H1 (cell line): Measurements from ENCODE around the gene ANKRD11. TPM values are rescaled to one million over a fixed set of nuclear protein-coding genes. Genes with fewer than 3 reads are reported as not detected.

Experiments used
- CTCF ChIA-PET: fragments of 300-600 bp; sonication (Branson Sonifier 250); formaldehyde crosslinking; loops from one replicate; lab custom pipeline; 2021; ENCODE audit not compliant: partially characterized antibody; lab: Charles Lee
- POLR2A ChIA-PET: fragments of 300-600 bp; sonication (Branson Sonifier 250); formaldehyde crosslinking; loops from one replicate; lab custom pipeline; 2021; ENCODE audit warnings: inconsistent platforms; ENCODE audit not compliant: partially characterized antibody; lab: Charles Lee
- DNase-seq, 2 experiments: peaks; one replicate each; pipeline versions ENCODE4 v3.0.0 to v3.0.0-alpha.2; 2010 to 2022; ENCODE audit warnings: low spot score in 2 of 2, low read depth in 1 of 2, mixed read lengths in 1 of 2
- FAIRE-seq: peaks from 2 replicates; lab custom pipeline; 2011; peaks lifted over from hg19 to GRCh38; lab: Jason Lieb, UNC
- H2AFZ ChIP-seq: 2 replicates; pipeline ENCODE4 v1.8.1; 2012; ENCODE audit warnings: low read length, inconsistent platforms
- H2AK5ac ChIP-seq: 2 replicates; pipeline ENCODE4 v1.6.1; 2013; ENCODE audit warnings: low read depth, low read length
- H2BK120ac ChIP-seq: replicated peaks from 2 replicates; pipeline ENCODE3; 2013; ENCODE audit warnings: low read depth, low read length, inconsistent platforms
- H2BK12ac ChIP-seq: 2 replicates; pipeline ENCODE4 v1.6.1; 2013; ENCODE audit warnings: low read depth, low read length
- H2BK15ac ChIP-seq: 2 replicates; pipeline ENCODE4 v1.6.1; 2013; ENCODE audit warnings: low read length
- H2BK20ac ChIP-seq: 2 replicates; pipeline ENCODE4 v1.6.1; 2013; ENCODE audit warnings: low read length
- H2BK5ac ChIP-seq: 2 replicates; pipeline ENCODE4 v1.6.1; 2013; ENCODE audit warnings: low read depth, low read length
- H3K14ac ChIP-seq: 2 replicates; pipeline ENCODE4 v1.6.1; 2013; ENCODE audit warnings: inconsistent platforms; ENCODE audit not compliant: insufficient read length
- H3K18ac ChIP-seq: 2 replicates; pipeline ENCODE4 v1.6.1; 2013; ENCODE audit warnings: low read length; ENCODE audit errors: extremely low read depth
- H3K23ac ChIP-seq: 2 replicates; pipeline ENCODE4 v1.6.1; 2013; ENCODE audit warnings: inconsistent platforms; ENCODE audit not compliant: insufficient read length
- H3K23me2 ChIP-seq: 2 replicates; pipeline ENCODE4 v1.6.1; 2013; ENCODE audit warnings: low read depth, low read length
- H3K27ac ChIP-seq: 2 replicates; pipeline ENCODE4 v1.6.1; 2011; ENCODE audit warnings: low read depth, low read length, inconsistent platforms
- H3K27me3 ChIP-seq, 4 experiments: replicated peaks in 1 of 4; 1 replicate in 1 of 4; 2 replicates in 3 of 4; pipeline versions ENCODE4 v1.6.1 to v1.8.1; 2011 to 2013; ENCODE audit warnings: low read length in 3 of 4, mild to moderate bottlenecking in 3 of 4, inconsistent platforms in 2 of 4, mixed read lengths in 2 of 4, moderate library complexity in 1 of 4; ENCODE audit not compliant: control insufficient read depth in 3 of 4, insufficient read depth in 3 of 4; ENCODE audit errors: extremely low read depth in 1 of 4
- H3K36me3 ChIP-seq, 4 experiments: 2 replicates each; pipeline versions ENCODE4 v1.6.1 to v1.8.1; 2011 to 2013; ENCODE audit warnings: mild to moderate bottlenecking in 4 of 4, low read length in 3 of 4, moderate library complexity in 2 of 4, control low read depth in 1 of 4, inconsistent platforms in 1 of 4; ENCODE audit not compliant: insufficient read depth in 4 of 4, control insufficient read depth in 2 of 4
- H3K4ac ChIP-seq: replicated peaks from 2 replicates; pipeline ENCODE3; 2013; ENCODE audit warnings: low read length, low read depth, mixed read lengths, inconsistent platforms; ENCODE audit not compliant: insufficient read length
- H3K4me1 ChIP-seq, 4 experiments: replicated peaks in 1 of 4; 1 replicate in 1 of 4; 2 replicates in 3 of 4; pipeline versions ENCODE4 v1.6.1 to v1.8.1; 2011 to 2013; ENCODE audit warnings: low read length in 3 of 4, inconsistent platforms in 2 of 4, mixed read lengths in 1 of 4; ENCODE audit not compliant: insufficient read depth in 4 of 4, control insufficient read depth in 3 of 4
- H3K4me2 ChIP-seq, 2 experiments: 2 replicates each; pipeline versions ENCODE4 v1.6.1 to v1.8.1; 2011 to 2013; ENCODE audit warnings: low read depth in 2 of 2, low read length in 2 of 2, control low read depth in 1 of 2, inconsistent platforms in 1 of 2, mild to moderate bottlenecking in 1 of 2; ENCODE audit not compliant: insufficient read depth in 1 of 2
- H3K4me3 ChIP-seq, 4 experiments: fragments of 200-600, 300-600 bp in 1 of 4; sonication (generic), shearing (Covaris generic), sonication (Bioruptor Twin) in 1 of 4; 2 replicates each; pipeline versions ENCODE4 v1.5.1 to v1.8.1; 2011 to 2016; ENCODE audit warnings: low read length in 4 of 4, low read depth in 3 of 4, control low read depth in 2 of 4, inconsistent platforms in 2 of 4, mild to moderate bottlenecking in 2 of 4, mixed read lengths in 1 of 4, moderate library complexity in 1 of 4; ENCODE audit not compliant: insufficient read depth in 2 of 4; ENCODE audit errors: extremely low read depth in 1 of 4
- H3K56ac ChIP-seq: replicated peaks from 2 replicates; pipeline ENCODE3; 2013; ENCODE audit warnings: low read depth, mild to moderate bottlenecking, mixed read lengths, low read length, inconsistent platforms; ENCODE audit not compliant: insufficient read length
- H3K79me1 ChIP-seq: 2 replicates; pipeline ENCODE4 v1.6.1; 2013; ENCODE audit warnings: low read depth, low read length, control low read depth
- H3K79me2 ChIP-seq, 2 experiments: 2 replicates each; pipeline versions ENCODE4 v1.6.1 to v1.8.1; 2012 to 2013; ENCODE audit warnings: low read length in 2 of 2, mild to moderate bottlenecking in 2 of 2, inconsistent platforms in 1 of 2; ENCODE audit not compliant: insufficient read depth in 2 of 2, control insufficient read depth in 1 of 2
- H3K9ac ChIP-seq, 4 experiments: replicated peaks in 1 of 4; 1 replicate in 1 of 4; 2 replicates in 3 of 4; pipeline versions ENCODE4 v1.6.1 to v1.8.1; 2011 to 2013; ENCODE audit warnings: low read depth in 3 of 4, low read length in 3 of 4, control low read depth in 2 of 4, mild to moderate bottlenecking in 2 of 4, moderate library complexity in 2 of 4, inconsistent platforms in 1 of 4; ENCODE audit errors: extremely low read depth in 1 of 4
- H3K9me3 ChIP-seq, 2 experiments: 2 replicates each; pipeline versions ENCODE4 v1.6.1 to v1.8.1; 2012 to 2013; ENCODE audit warnings: mild to moderate bottlenecking in 2 of 2, moderate library complexity in 2 of 2, control low read depth in 1 of 2, inconsistent platforms in 1 of 2, low read depth in 1 of 2, low read length in 1 of 2, mixed read lengths in 1 of 2; ENCODE audit not compliant: insufficient read depth in 2 of 2
- H4K20me1 ChIP-seq, 2 experiments: replicated peaks in 1 of 2; 2 replicates each; pipeline versions ENCODE3 to v1.8.1; 2011 to 2013; ENCODE audit warnings: inconsistent platforms in 2 of 2, low read length in 2 of 2, mild to moderate bottlenecking in 1 of 2; ENCODE audit not compliant: insufficient read depth in 2 of 2, control insufficient read depth in 1 of 2
- H4K5ac ChIP-seq: 2 replicates; pipeline ENCODE4 v1.6.1; 2013; ENCODE audit warnings: low read length, low read depth, mixed read lengths, inconsistent platforms; ENCODE audit not compliant: insufficient read length
- H4K8ac ChIP-seq: 2 replicates; pipeline ENCODE4 v1.8.0; 2013; ENCODE audit warnings: mild to moderate bottlenecking, moderate library complexity, low read length, inconsistent platforms; ENCODE audit not compliant: insufficient read depth; ENCODE audit errors: extremely low read depth
- H4K91ac ChIP-seq: replicated peaks from 2 replicates; pipeline ENCODE3; 2013; ENCODE audit warnings: low read length, mixed read lengths, inconsistent platforms; ENCODE audit not compliant: insufficient read length
- CBX8 ChIP-seq: fragments of 300-800, 300-1000 bp; sonication (generic); IDR thresholded peaks from 2 replicates; pipeline ENCODE4 v1.7.1; 2016; ENCODE audit warnings: low read depth, low read length, borderline replicate concordance
- SRF ChIP-seq: IDR thresholded peaks from 2 replicates; pipeline ENCODE4 v1.6.1; 2011; ENCODE audit warnings: mild to moderate bottlenecking, low read depth, low read length, moderate library complexity
- TAF1 ChIP-seq: IDR thresholded peaks from 2 replicates; pipeline ENCODE4 v1.6.1; 2011; ENCODE audit warnings: mild to moderate bottlenecking, low read depth, low read length
- YY1 ChIP-seq: IDR thresholded peaks from 2 replicates; pipeline ENCODE4 v1.6.1; 2011; ENCODE audit warnings: low read depth, mild to moderate bottlenecking, low read length
- ZNF274 ChIP-seq: IDR thresholded peaks from 2 replicates; pipeline ENCODE4 v1.7.0; 2012; ENCODE audit warnings: low read length, borderline replicate concordance; ENCODE audit errors: extremely low read depth
- WGBS, 2 experiments: shearing (Covaris generic) in 1 of 2; methylation state at CpG; one replicate each; pipeline versions ENCODE4 v1.1.6 to v1.1.7; 2013 to 2015; ENCODE audit warnings: low lambda C conversion rate in 2 of 2, mixed read lengths in 2 of 2, inconsistent platforms in 1 of 2, low coverage in 1 of 2, missing lambda C conversion rate in 1 of 2; ENCODE audit not compliant: insufficient replicate concordance in 2 of 2, insufficient coverage in 1 of 2, insufficient read length in 1 of 2; ENCODE audit errors: extremely low coverage in 1 of 2, missing lambda C conversion rate in 1 of 2; 5-methylcytosine and 5-hydroxymethylcytosine counted together
- polyA plus RNA-seq, 7 experiments: library from polyadenylated mRNA; depleted of rRNA in 3 of 7; stranded (reverse) in 5 of 7; unstranded in 2 of 7; fragments of >200 nt in 5 of 7; fragments of 200-250 nt in 2 of 7; gene quantifications; 1 replicate in 5 of 7; 2 replicates in 1 of 7; 4 replicates in 1 of 7; pipeline versions ENCODE4 v1.2.1 to v1.2.3, GENCODE V29; 2011 to 2013; ENCODE audit warnings: missing spikeins in 2 of 7, mixed read lengths in 2 of 7
- total RNA-seq: library from RNA; stranded (reverse); fragmentation: NEBNext Ultra II Directional; extraction: Animal tissue kit (Norgen Biotek cat#: 25700); gene quantifications from 2 replicates; pipeline ENCODE4 v1.2.1, GENCODE V29; 2021

ANKRD11 gene
- total and polyA plus RNA-seq, 2 of the 8 experiments (the other 6 are each of a cell fraction or from before 2014, with no cell fraction given): 46.5 to 142 TPM

DNA sequence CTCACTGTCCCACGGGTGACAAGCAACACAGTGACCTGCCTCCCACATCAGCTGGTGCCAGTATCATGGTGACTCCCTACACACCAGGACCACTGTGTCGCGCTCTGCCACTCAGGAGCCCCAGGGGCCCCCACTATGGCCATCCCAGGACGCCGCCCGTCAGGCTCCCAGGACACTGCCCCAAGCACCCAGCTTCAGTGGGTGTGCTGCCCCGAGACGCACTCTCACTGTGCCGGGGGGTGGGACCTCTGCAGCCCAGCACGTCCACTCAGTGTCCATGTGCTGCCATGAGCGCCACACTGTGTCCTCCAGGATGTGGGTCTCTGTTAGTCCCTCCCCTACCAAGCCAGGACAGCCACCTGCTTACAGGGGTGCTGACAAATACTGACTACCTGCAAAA is 152.4 kb downstream of the ANKRD11 start:
- Histone ChIP-seq H3K27ac (no peak overlapping the region), H3K4me1 (peaks cover 3 to 15% (median 11%) of the 10 kb centered on the region in 4 experiments; a peak in 6 of 7 replicates), H2AFZ (no peak overlapping the region), H3K79me1 (peaks cover 42% of the 10 kb centered on the region), H3K4ac (no peak overlapping the region), H3K79me2 (peaks cover 14 to 98% of the 10 kb centered on the region in 2 experiments), H2BK12ac (no peak overlapping the region), H4K20me1 (peaks cover 48 to 52% of the 10 kb centered on the region in 2 experiments), H2BK120ac (no peak overlapping the region), H2BK5ac (0 out of 2 replicates have a peak overlapping the region, but pooled peaks have one; percentile 26), H4K8ac (peak overlapping the region; percentile 3; the same call in 1 of the 2 replicates), H2BK20ac (no peak overlapping the region), H3K36me3 (no peaks in the 10 kb centered on the region), H4K91ac (no peak overlapping the region), H3K4me3 (no peak overlapping the region), H3K23me2 (no peaks in the 10 kb centered on the region), H3K23ac (no peak overlapping the region), H2AK5ac (no peak overlapping the region), H3K27me3 (no peaks in the 10 kb centered on the region), H3K9me3 (no peaks in the 10 kb centered on the region), H2BK15ac (no peak overlapping the region), H4K5ac (no peak overlapping the region), H3K14ac (no peak overlapping the region), H3K18ac (no peak overlapping the region), H3K4me2 (no peak overlapping the region), H3K9ac (no peak overlapping the region), H3K56ac (no peak overlapping the region)
- no peak for DNase-seq
- FAIRE-seq: no peak
- TF ChIP-seq TAF1 (no peak), CBX8 (no peak), ZNF274 (no peak), SRF (no peak), YY1 (no peak)
- ChIA-PET CTCF (interaction anchor here (1.0 to 1.1 kb wide), 2 partner anchors 12 to 47 kb away, joined by 4 to 5 read pairs; no protein-coding TSS in a partner anchor), POLR2A (interaction anchor here (0.8 kb wide), 1 partner anchor 42 kb away, joined by 3 read pairs; no protein-coding TSS in a partner anchor)
- WGBS, 2 experiments: 89% methylated on average over 11 of the region's 11 CpGs; no CpG with 5 or more reads in 1 of the 2 experiments
